HFF-Myc (cell line): ENCODE results near the gene KRTAP5-3.
"Not testable (repeated sequence)": the region's sequence is repeated elsewhere in the genome, so short reads cannot be mapped to it uniquely, and the experiment has no call there.

ENCODE experiments used
- DNase-seq: peaks from one replicate; pipeline ENCODE4 v3.0.0-alpha.2; 2011; ENCODE audit warnings: low read depth; ENCODE audit errors: extremely low read depth
- H3K4me3 ChIP-seq: replicated peaks from 2 replicates; pipeline ENCODE4 v1.5.1; 2011; ENCODE audit warnings: low read depth, mild to moderate bottlenecking, control low read depth, low read length
- TF ChIP-seq, protein P1 (sequence below): IDR thresholded peaks from 2 replicates; pipeline ENCODE4 v1.5.1; 2012; ENCODE audit warnings: mild to moderate bottlenecking, low read depth, low read length, control low read depth; ENCODE audit errors: missing control alignments

KRTAP5-3 gene

DNA sequence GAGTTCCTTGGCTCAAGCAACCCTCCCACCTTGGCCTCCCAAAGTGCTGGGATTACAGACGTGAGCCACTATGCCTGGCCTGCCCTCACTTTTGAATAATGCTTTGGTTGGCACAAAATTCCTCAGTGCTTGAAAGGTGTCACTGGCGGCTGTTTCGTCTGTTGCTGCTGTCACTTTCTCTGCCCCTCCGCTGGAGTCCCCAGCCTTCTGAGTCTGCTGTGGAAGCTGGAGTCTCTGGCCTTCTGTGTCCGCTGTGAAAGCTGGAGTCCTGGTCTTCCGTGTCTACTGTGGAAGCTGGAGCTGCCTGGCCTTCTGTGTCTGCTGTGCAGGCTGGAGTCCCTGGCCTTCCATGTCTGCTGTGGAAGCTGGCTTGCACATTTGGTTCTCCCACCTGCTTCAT lies 18.3 kb downstream of the KRTAP5-3 start:
- TF ChIP-seq, protein P1, sequence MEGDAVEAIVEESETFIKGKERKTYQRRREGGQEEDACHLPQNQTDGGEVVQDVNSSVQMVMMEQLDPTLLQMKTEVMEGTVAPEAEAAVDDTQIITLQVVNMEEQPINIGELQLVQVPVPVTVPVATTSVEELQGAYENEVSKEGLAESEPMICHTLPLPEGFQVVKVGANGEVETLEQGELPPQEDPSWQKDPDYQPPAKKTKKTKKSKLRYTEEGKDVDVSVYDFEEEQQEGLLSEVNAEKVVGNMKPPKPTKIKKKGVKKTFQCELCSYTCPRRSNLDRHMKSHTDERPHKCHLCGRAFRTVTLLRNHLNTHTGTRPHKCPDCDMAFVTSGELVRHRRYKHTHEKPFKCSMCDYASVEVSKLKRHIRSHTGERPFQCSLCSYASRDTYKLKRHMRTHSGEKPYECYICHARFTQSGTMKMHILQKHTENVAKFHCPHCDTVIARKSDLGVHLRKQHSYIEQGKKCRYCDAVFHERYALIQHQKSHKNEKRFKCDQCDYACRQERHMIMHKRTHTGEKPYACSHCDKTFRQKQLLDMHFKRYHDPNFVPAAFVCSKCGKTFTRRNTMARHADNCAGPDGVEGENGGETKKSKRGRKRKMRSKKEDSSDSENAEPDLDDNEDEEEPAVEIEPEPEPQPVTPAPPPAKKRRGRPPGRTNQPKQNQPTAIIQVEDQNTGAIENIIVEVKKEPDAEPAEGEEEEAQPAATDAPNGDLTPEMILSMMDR, result no peak
- H3K4me3 ChIP-seq, result no peak overlapping the region
- no peak for DNase-seq

DNA sequence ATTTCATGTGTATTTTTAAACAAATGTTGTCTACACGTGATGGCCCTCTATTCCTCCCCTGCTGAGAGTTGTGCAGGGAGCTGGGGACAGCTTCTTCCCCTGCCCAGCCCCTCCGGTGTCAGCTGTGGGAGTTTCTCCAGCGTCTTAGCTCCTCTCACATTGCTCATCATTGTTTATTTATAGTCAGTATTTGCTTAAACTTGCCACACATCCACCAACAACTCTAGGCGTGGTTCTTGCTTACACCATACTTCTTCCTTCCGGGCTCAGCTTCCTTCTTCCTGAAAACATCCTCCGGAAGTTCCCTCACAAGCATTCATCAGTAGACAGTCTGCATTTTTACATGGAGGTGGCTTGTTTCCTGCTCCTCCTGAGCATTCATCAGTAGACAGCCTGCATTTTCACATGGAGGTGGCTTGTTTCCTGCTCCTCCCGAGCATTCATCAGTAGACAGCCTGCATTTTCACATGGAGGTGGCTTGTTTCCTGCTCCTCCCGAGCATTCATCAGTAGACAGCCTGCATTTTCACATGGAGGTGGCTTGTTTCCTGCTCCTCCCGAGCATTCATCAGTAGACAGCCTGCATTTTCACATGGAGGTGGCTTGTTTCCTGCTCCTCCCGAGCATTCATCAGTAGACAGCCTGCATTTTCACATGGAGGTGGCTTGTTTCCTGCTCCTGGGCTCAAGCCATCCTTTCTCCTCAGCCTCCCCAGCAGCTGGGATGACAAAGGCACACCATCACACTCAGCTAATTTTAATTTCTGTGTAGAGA lies 18.9 kb downstream of the KRTAP5-3 start:
- H3K4me3 ChIP-seq, DNase-seq: not testable (repeated sequence)

DNA sequence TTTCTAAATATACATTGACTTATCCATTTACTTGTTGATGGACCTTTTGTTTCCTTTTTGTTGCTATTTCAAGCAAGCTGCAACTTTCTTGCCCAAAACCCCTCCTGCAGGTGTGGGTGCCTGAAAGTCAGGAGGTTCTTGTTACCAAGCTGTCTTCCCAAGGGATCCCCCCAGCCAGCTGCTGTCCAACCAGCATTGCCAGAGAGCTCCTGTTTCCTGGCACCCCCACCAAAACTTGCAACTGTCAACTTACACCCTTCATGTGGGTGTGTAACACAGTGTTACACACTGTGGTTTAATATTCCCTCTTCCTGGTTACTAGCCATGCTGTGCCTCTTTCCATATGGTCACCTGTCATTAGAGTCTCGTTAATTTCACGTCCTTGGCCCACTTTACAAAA lies 21.6 kb downstream of the KRTAP5-3 start:
- TF ChIP-seq, protein P1, result no peak
- H3K4me3 ChIP-seq, result no peak overlapping the region
- no peak for DNase-seq

DNA sequence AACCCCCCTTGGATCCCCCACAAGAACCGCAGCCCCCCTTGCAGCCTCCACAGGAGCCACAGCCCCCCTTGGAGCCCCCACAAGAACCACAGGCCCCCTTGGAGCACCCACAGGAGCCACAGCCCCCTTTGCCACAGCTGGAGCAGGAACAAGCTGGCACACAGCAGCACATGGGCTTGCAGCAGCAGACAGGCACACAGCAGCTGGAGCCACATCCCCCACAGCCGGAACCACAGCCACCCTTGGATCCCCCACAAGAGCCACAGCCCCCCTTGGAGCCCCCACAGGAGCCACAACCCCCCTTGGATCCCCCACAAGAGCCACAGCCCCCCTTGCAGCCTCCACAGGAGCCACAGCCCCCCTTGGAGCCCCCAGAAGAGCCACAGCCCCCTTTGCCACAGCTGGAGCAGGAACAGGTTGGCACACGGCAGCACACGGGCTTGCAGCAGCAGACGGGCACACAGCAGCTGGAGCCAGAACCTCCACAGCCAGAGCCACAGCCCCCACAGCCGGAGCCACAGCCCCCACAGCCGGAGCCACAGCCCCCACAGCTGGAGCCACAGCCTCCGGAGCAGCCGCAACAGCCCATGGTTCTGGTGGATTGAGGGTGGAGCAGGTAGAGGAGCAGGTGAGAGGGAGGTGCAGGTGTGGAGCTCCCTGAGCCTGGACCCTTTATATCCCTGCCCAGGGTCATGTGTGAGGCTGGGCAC lies 23.4 kb downstream of the KRTAP5-3 start, which contains the start of gene KRTAP5-1:
TSS of gene KRTAP5-1 (minus strand) at position 623 of the 710 bp plus-strand sequence. CDS start at position 589, 34 bp downstream.
- not testable (repeated sequence) for DNase-seq, H3K4me3 ChIP-seq

DNA sequence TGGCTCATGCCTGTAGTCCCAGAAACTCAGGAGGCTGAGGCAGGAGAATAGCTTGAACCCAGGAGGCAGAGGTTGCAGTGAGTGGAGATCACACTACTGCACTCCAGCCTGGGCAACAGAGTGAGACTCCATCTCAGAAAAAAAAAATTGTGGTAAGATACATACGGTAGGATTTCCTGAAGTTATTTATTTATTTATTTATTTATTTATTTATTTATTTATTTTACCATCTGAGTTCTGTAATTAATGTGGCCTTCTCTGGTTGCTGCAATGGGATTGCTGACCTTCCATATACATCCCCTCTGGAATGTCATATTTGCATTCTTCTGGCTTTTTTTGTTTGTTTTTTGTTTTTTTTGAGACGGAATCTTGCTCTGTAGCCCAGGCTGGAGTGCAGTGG lies 25.4 kb downstream of the KRTAP5-3 start:
- not testable (repeated sequence) for H3K4me3 ChIP-seq, DNase-seq

DNA sequence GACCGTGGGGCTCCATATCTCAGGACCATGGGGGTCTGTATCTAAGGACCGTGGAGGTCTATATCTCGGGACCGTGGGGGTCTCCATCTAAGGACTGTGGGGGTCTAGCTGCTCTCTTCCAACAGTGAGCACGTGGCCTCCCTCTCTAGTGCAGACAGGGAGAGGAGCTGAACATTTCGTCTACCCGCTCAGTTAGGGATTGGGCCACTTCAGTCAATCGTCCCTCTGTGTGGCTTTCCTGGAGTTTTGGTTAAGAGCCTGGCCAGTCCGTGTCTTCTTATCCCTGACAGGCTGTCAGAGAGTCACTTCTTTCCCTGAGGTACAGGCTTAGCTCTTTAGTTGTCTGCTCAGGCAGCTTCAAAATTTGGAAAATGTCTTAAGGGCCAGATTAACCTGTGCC lies 26.3 kb downstream of the KRTAP5-3 start:
- no peak for DNase-seq
- TF ChIP-seq, protein P1, result no peak
- H3K4me3 ChIP-seq, result no peak overlapping the region

DNA sequence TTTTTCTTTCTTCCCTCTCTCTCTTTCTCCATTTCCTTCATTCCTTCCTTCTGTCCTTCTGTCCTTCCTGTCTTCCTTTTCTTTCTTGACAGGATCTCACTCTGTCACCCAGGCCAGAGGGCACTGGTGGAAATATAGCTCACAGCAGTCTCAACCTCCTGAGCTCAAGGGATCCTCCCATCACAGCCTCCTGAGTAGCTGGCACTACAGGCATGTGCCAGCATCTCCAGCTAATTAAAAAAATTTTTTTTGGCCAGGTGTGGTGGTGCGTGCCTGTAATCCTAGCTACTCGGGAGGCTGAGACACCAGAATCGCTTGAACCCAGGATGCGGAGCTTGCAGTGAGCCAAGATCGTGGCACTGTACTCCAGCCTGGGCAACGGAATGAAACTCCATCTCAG lies 31.4 kb downstream of the KRTAP5-3 start:
- no peak overlapping the region for H3K4me3 ChIP-seq
- no peak for DNase-seq
- TF ChIP-seq, protein P1, result no peak

DNA sequence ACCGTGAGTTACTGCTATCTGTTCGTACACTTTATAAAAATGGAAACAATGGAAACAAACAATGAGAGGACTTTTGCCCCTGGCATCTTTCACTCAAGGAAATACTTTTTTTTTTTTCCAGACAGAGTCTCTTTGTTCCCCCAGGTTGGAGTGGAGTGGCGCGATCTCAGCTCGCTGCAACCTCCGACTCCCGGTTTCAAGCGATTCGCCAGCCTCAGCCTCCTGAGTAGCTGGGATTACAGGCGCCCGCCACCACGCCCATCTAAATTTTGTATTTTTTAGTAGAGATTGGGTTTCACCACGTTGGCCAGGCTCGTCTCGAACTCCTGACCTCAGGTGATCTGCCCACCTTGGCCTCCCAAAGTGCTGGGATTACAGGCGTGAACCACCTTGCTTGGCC lies 32.5 kb downstream of the KRTAP5-3 start:
- DNase-seq, H3K4me3 ChIP-seq: not testable (repeated sequence)

DNA sequence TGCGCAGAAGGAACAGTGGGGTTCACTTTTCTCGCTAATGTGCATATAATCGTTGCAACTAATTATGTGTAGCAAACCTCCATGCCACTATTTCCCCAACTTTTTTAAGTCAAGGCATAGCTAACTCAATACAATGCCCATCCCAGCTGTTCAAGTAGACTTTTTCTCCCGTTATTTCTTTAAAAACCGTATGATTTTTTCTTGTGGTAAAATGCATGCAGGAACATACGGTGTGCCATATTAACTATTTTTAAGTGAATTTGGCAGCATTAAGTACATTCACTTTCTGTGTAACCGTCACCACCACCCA lies 33.4 kb downstream of the KRTAP5-3 start:
- TF ChIP-seq, protein P1, result no peak
- no peak overlapping the region for H3K4me3 ChIP-seq
- no peak for DNase-seq
